Esophagus muscularis mucosa (tissue), 4 donors: ENCODE data around the gene IPO13. TPM values are rescaled to one million over a fixed set of nuclear protein-coding genes. Genes with fewer than 3 reads are reported as not detected.

Experiments used
- DNase-seq: peaks from one replicate; pipeline ENCODE4 v3.0.0-alpha.2; 2017; ENCODE audit errors: extremely low spot score
- H3K27ac ChIP-seq, 4 donors: fragments of 200-600 bp; sonication (generic); replicated peaks in 1 of 4; 1 replicate in 3 of 4; 2 replicates in 1 of 4; pipeline ENCODE4 v1.5.1; 2016 to 2019; ENCODE audit warnings: mild to moderate bottlenecking in 1 of 4
- H3K27me3 ChIP-seq, 4 donors: fragments of 200-600 bp; sonication (generic); one replicate each; pipeline versions ENCODE4 v1.5.1 to v1.6.0; 2016 to 2019
- H3K36me3 ChIP-seq, 4 donors: fragments of 200-600 bp; sonication (generic); one replicate each; pipeline ENCODE4 v1.5.1; 2016 to 2019
- H3K4me1 ChIP-seq, 4 donors: fragments of 200-600 bp; sonication (generic); one replicate each; pipeline ENCODE4 v1.5.1; 2016 to 2019
- H3K4me3 ChIP-seq, 4 donors: fragments of 200-600 bp; sonication (generic); 1 replicate in 2 of 4; 2 replicates in 2 of 4; pipeline ENCODE4 v1.5.1; 2016 to 2019; ENCODE audit warnings: mild to moderate bottlenecking in 4 of 4, moderate library complexity in 1 of 4
- H3K9me3 ChIP-seq, 4 donors: fragments of 200-600 bp; sonication (generic); 1 replicate in 3 of 4; 2 replicates in 1 of 4; pipeline ENCODE4 v1.5.1; 2016 to 2019
- EP300 ChIP-seq: sonication (generic); formaldehyde crosslinking; IDR thresholded peaks from one replicate; pipeline ENCODE4 v1.6.1; 2017; ENCODE audit warnings: antibody characterized with exemption
- POLR2A ChIP-seq: fragments of 450-650 bp; IDR thresholded peaks from one replicate; pipeline ENCODE4 v1.6.1; 2017; ENCODE audit warnings: antibody characterized with exemption, moderate library complexity, mild to moderate bottlenecking, low read depth
- POLR2AphosphoS5 ChIP-seq, 2 donors: sonication (generic); formaldehyde crosslinking; IDR thresholded peaks; one replicate each; pipeline ENCODE4 v1.6.1; 2017; ENCODE audit warnings: antibody characterized with exemption in 2 of 2
- WGBS: methylation state at CpG from one replicate; pipeline ENCODE4 v1.1.5; 2018; 5-methylcytosine and 5-hydroxymethylcytosine counted together
- intact Hi-C: fragments of 100-400 bp; cut with DNase I; formaldehyde crosslinking; loops from one replicate; pipeline ENCODE4 v1.15.1; 2023
- total RNA-seq, 4 donors: library from RNA; depleted of rRNA; stranded (reverse); fragments of >200 nt; gene quantifications; one replicate each; pipeline versions ENCODE4 v1.1.0 to v1.2.1, GENCODE V29; 2016
- TF ChIP-seq, protein P1 (sequence below), 3 experiments: fragments of 200-600 bp in 2 of 3; fragments of 450-650 bp in 1 of 3; sonication (generic) in 2 of 3; IDR thresholded peaks; one replicate each; pipeline ENCODE4 v1.5.1; 2017 to 2019; ENCODE audit warnings: antibody characterized with exemption in 3 of 3, mild to moderate bottlenecking in 2 of 3, moderate library complexity in 1 of 3

IPO13 gene, protein sequence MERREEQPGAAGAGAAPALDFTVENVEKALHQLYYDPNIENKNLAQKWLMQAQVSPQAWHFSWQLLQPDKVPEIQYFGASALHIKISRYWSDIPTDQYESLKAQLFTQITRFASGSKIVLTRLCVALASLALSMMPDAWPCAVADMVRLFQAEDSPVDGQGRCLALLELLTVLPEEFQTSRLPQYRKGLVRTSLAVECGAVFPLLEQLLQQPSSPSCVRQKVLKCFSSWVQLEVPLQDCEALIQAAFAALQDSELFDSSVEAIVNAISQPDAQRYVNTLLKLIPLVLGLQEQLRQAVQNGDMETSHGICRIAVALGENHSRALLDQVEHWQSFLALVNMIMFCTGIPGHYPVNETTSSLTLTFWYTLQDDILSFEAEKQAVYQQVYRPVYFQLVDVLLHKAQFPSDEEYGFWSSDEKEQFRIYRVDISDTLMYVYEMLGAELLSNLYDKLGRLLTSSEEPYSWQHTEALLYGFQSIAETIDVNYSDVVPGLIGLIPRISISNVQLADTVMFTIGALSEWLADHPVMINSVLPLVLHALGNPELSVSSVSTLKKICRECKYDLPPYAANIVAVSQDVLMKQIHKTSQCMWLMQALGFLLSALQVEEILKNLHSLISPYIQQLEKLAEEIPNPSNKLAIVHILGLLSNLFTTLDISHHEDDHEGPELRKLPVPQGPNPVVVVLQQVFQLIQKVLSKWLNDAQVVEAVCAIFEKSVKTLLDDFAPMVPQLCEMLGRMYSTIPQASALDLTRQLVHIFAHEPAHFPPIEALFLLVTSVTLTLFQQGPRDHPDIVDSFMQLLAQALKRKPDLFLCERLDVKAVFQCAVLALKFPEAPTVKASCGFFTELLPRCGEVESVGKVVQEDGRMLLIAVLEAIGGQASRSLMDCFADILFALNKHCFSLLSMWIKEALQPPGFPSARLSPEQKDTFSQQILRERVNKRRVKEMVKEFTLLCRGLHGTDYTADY
- 10 to 100 TPM; 24.5 to 39.9 (median 29.1) TPM for total RNA-seq

DNA sequence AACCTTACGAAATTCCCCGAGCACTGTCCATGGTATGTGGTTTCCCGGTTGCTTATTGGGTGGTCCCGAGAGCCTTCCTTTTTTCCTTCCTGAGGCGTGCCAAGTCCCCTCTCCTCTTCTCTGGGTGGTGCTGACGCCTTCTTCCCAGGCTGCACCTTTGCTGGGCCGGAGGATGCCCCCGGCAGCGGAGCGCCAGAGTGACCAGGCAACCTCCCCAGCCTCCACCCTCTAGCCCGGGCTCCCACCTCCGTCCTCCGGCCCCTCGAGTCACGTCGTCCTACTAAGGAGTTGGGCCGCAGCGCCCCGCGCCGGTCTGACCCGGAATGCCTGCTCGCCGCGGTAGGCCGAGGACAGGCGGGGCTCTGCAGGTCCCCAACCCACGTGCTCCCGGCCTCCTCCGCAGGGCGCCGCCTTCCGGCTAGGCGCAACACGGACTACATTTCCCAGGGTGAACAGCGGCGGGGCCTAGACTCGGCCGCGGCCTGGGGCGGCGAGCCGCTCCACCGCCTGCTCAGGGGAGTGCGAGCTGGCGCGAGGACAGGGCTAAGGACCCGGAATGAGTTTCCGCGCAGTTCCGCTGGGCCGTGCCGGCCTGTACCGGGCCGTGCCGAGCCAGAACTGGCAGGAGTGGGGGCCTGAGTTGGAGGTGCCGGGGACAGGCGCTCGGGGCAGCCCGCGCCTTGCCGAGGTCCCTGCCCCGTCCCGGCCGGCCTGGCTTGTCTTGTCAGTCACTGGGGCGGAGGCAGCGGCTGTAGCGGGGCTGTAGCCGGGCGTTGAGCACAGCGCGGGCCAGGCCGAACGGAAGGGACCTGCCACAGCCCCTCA is at the start of gene IPO13:
TSS of gene IPO13 (plus strand) at position 715 of the 825 bp plus-strand sequence. CDS start 651 bp downstream, outside the sequence.
- Histone ChIP-seq H3K27me3 (no peaks in the 10 kb centered on the region), H3K9me3 (no peaks in the 10 kb centered on the region), H3K36me3 (peaks cover 0 to 22% (median 18%) of the 10 kb centered on the region in 4 donors), H3K4me3 (peak within 1 kb of the TSS; percentile 72 to 86 (median 84)), H3K4me1 (peaks cover 36 to 55% (median 47%) of the 10 kb centered on the region in 4 donors), H3K27ac (peak within 1 kb of the TSS; percentile 92 to 97 (median 94))
- intact Hi-C loops, result no loop called here
- DNase-seq, result peak; percentile 99
- TF ChIP-seq EP300 (no peak), POLR2A (peak; percentile 59), POLR2AphosphoS5 (IDR thresholded peaks at IDR 0.05) (peak; percentile 80 to 91)
- TF ChIP-seq, protein P1, sequence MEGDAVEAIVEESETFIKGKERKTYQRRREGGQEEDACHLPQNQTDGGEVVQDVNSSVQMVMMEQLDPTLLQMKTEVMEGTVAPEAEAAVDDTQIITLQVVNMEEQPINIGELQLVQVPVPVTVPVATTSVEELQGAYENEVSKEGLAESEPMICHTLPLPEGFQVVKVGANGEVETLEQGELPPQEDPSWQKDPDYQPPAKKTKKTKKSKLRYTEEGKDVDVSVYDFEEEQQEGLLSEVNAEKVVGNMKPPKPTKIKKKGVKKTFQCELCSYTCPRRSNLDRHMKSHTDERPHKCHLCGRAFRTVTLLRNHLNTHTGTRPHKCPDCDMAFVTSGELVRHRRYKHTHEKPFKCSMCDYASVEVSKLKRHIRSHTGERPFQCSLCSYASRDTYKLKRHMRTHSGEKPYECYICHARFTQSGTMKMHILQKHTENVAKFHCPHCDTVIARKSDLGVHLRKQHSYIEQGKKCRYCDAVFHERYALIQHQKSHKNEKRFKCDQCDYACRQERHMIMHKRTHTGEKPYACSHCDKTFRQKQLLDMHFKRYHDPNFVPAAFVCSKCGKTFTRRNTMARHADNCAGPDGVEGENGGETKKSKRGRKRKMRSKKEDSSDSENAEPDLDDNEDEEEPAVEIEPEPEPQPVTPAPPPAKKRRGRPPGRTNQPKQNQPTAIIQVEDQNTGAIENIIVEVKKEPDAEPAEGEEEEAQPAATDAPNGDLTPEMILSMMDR (IDR thresholded peaks at IDR 0.05), result peak; percentile 76 to 80 (median 78)
- WGBS, result 2% methylated on average over 10 of the region's 74 CpGs

DNA sequence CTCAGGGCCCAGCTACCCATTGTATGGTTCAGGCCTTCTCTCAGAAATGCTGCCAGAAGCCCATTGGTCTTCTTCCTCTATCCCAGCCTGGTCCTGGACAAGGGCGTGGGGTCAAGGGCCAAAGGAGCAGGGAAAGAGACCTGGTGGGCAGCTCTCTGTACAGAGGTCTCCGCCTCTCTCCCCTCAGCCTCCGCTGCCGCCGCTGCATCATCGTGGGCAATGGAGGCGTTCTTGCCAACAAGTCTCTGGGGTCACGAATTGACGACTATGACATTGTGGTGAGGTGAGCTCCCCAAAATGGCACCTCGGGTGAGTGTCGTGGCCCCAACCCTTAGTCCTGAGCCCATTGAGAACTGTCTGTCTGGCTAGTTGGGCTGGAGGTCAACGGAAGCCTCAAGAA is 47.8 kb upstream of the IPO13 start:
- no peak for DNase-seq
- H3K27ac ChIP-seq, result no peak overlapping the region
- H3K4me1 ChIP-seq, result no peaks in the 10 kb centered on the region
- no peaks in the 10 kb centered on the region for H3K9me3 ChIP-seq
- no peaks in the 10 kb centered on the region for H3K27me3 ChIP-seq
- TF ChIP-seq POLR2A (no peak), POLR2AphosphoS5 (IDR thresholded peaks at IDR 0.05) (no peak), EP300 (no peak)
- TF ChIP-seq, protein P1 (IDR thresholded peaks at IDR 0.05), result no peak
- 100% methylated on average over 2 of the region's 12 CpGs for WGBS
- H3K4me3 ChIP-seq, result no peak overlapping the region
- intact Hi-C loops, result no loop called here
- peaks cover 14 to 70% (median 36%) of the 10 kb centered on the region in 4 donors for H3K36me3 ChIP-seq

DNA sequence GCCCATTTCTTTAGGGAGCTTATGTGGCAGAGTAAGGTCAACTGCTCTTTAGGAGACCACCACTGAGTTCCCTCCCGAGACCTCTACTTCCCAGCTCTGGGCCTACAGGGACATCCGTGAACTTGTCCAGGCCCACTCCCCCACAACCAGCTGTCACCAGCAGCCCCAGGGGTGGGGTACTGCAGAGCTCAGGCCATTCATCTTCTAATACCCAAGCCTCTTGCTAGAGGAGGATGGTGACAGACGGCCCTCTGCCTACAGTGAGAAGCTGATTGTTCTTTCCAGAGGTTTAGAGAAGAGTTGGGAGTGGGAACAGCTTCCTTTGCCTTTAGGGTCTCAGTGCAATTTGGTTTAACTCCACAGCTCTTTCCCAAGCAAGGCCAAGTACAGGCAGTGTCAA is 46.4 kb upstream of the IPO13 start:
- H3K4me1 ChIP-seq, result no peaks in the 10 kb centered on the region
- no peaks in the 10 kb centered on the region for H3K9me3 ChIP-seq
- no peak overlapping the region for H3K4me3 ChIP-seq
- H3K36me3 ChIP-seq, result peaks cover 14 to 57% (median 38%) of the 10 kb centered on the region in 4 donors
- H3K27ac ChIP-seq, result no peak overlapping the region
- WGBS, result 100% methylated on average over 3 of the region's 3 CpGs
- intact Hi-C loops, result no loop called here
- DNase-seq, result no peak
- TF ChIP-seq, protein P1 (IDR thresholded peaks at IDR 0.05), result no peak
- no peak for TF ChIP-seq EP300
- no peaks in the 10 kb centered on the region for H3K27me3 ChIP-seq

GRCh38 chr1:43901196-43901961 is 45.4 kb upstream of the IPO13 start:
- H3K27me3 ChIP-seq, result no peaks in the 10 kb centered on the region
- H3K9me3 ChIP-seq, result no peaks in the 10 kb centered on the region
- no peak for TF ChIP-seq EP300
- no peak for TF ChIP-seq POLR2AphosphoS5 (IDR thresholded peaks at IDR 0.05)
- TF ChIP-seq POLR2A, result no peak
- TF ChIP-seq, protein P1 (IDR thresholded peaks at IDR 0.05), result no peak
- DNase-seq, result no peak
- H3K27ac ChIP-seq, result no peak overlapping the region
- H3K4me1 ChIP-seq, result no peaks in the 10 kb centered on the region
- H3K4me3 ChIP-seq, result no peak overlapping the region
- peaks cover 14 to 47% (median 38%) of the 10 kb centered on the region in 4 donors for H3K36me3 ChIP-seq
- 92% methylated on average over 5 of the region's 7 CpGs for WGBS
- intact Hi-C loops, result no loop called here
